HL-60 (cell line): ENCODE results near the gene LRRC55.
A peak's percentile ranks its signal among the peaks of the same experiment; 100 is the strongest.

Experiments used
- DNase-seq, 2 experiments: peaks; one replicate each; pipeline ENCODE4 v3.0.0-alpha.2; 2010 to 2020; ENCODE audit warnings: low read depth in 1 of 2, low spot score in 1 of 2
- H3K27ac ChIP-seq: fragments of 250-450 bp; sonication (Bioruptor Pico); replicated peaks from 2 replicates; pipeline ENCODE4 v1.5.1; 2020; ENCODE audit warnings: mild to moderate bottlenecking, moderate library complexity
- H3K27me3 ChIP-seq: fragments of 250-450 bp; sonication (Bioruptor Pico); 2 replicates; pipeline ENCODE4 v1.5.1; 2021; ENCODE audit warnings: mild to moderate bottlenecking, moderate library complexity; ENCODE audit not compliant: insufficient read depth, poor library complexity, severe bottlenecking
- H3K4me3 ChIP-seq: replicated peaks from 2 replicates; pipeline ENCODE4 v1.5.1; 2011; ENCODE audit warnings: mild to moderate bottlenecking, control low read depth, low read length; ENCODE audit not compliant: insufficient read depth
- CTCF ChIP-seq: IDR thresholded peaks from one replicate; pipeline ENCODE4 v1.5.1; 2011; ENCODE audit warnings: low read length, control low read depth, inconsistent platforms; ENCODE audit not compliant: insufficient read depth
- GABPA ChIP-seq: IDR thresholded peaks from 2 replicates; pipeline ENCODE4 v1.6.1; 2012; ENCODE audit warnings: low read depth
- POLR2AphosphoS5 ChIP-seq: IDR thresholded peaks from 2 replicates; pipeline ENCODE4 v1.6.1; 2012; ENCODE audit warnings: low read depth
- REST ChIP-seq: IDR thresholded peaks from 2 replicates; pipeline ENCODE4 v1.6.1; 2012; ENCODE audit warnings: low read depth; ENCODE audit not compliant: insufficient replicate concordance
- SPI1 ChIP-seq: IDR thresholded peaks from 2 replicates; pipeline ENCODE4 v1.6.1; 2012; ENCODE audit warnings: low read depth, mild to moderate bottlenecking, borderline replicate concordance

LRRC55 gene

GRCh38 chr11:57182896-57183295 is 1.1 kb downstream of the LRRC55 start:
- DNase-seq: no peak
- TF ChIP-seq CTCF: no peak
- TF ChIP-seq POLR2AphosphoS5: no peak
- Histone ChIP-seq H3K27ac (no peak overlapping the region), H3K27me3 (peaks cover 21% of the 10 kb centered on the region), H3K4me3 (no peak overlapping the region)

DNA sequence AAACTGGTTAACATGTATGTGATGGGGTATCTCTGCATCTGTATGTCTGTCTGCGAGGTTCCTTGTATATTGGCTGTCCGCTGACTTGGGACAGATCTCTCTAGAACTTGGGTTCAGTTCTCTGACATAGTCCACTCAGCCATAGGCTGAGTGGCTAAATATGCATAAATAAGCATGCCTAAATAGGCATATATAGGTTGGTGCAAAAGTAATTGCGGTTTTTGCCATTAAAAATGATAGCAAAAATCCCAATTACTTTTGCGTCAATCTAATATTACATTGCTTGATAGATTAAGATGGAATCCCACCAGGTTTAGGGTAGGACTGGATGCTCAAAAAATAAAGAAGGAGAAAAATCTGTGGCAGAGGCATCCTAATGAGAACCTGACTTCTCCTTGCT is 8.8 kb downstream of the LRRC55 start:
- no peak overlapping the region for H3K27ac ChIP-seq
- no peaks in the 10 kb centered on the region for H3K27me3 ChIP-seq
- TF ChIP-seq REST: no peak
- H3K4me3 ChIP-seq: no peak overlapping the region
- no peak for DNase-seq

DNA sequence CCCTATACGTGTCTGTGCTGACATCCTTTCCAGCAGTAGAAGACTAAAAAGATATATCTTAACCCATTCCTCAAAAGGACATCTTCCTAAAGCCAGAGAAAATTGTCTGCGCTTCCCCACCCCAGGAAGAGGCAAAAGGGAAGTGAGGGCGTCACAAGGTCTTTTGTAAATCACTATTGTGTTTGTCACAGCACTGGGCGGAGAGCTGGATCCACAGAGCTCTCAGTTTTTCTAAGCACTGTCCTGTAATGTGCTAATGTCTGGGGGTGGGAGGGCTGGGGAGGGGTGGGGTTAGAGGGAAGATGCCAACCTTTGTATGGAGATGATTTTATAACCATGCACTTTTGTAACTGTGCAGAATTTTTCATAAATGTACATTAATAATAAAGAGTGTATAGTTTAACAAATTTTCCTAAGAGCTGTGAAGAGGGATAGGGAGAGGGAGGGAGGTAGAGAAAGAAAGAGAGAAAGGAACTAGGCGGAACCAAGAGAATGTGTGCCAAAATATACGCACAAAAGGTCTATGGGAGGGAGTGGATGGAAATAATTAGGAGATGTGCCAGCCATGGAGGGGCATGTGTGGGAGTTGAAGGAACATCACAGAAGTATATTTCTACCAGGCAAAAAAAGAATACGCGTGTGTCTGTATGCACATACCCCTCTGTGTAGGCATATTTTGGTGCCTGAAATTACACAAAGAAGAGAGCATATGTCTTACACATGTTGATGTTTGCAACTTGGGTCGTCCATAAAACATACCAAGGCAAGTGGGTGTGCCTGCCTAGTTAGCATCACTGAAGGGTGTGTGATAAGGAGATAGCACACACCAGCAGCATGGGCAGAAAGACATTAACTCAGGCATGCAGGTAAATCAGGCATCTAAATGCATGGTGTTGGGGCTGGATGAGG is 9.8 kb downstream of the LRRC55 start:
- TF ChIP-seq POLR2AphosphoS5: no peak
- no peak for TF ChIP-seq REST
- TF ChIP-seq GABPA: no peak
- TF ChIP-seq SPI1: no peak
- no peak for TF ChIP-seq CTCF
- H3K4me3 ChIP-seq: no peak overlapping the region
- no peak overlapping the region for H3K27ac ChIP-seq
- no peaks in the 10 kb centered on the region for H3K27me3 ChIP-seq
- DNase-seq: no peak

GRCh38 chr11:57192316-57192715 is 10.6 kb downstream of the LRRC55 start:
- no peak for TF ChIP-seq POLR2AphosphoS5
- TF ChIP-seq GABPA: no peak
- peak; percentile 48; the same call in 1 of the 2 replicates for TF ChIP-seq SPI1
- Histone ChIP-seq H3K27me3 (no peaks in the 10 kb centered on the region), H3K27ac (no peak overlapping the region), H3K4me3 (no peak overlapping the region)
- DNase-seq: no peak

DNA sequence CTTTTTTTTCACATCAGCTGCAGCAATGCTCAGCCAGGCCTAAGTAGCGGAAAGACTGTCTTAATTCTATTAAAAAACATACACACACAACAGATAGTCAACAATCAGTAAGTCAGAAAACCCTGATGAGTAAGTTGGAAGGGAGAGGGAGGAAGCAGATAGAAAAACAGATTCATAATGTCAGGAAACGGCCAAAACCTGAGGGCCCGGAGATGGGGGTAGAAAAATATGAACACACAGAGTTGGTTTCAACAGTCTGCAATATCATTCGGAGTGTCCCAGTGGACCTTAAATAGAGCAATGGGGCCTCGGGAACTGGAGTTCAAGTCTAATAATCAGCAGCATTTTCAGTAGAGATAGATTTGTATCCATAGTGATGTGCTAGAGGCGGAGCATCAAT is 14.8 kb downstream of the LRRC55 start:
- no peak for DNase-seq
- no peak overlapping the region for H3K27ac ChIP-seq
- no peaks in the 10 kb centered on the region for H3K27me3 ChIP-seq
- H3K4me3 ChIP-seq: no peak overlapping the region
- TF ChIP-seq GABPA (no peak), SPI1 (no peak), POLR2AphosphoS5 (no peak), REST (no peak), CTCF (no peak)
